ENCODE results near the gene PTPN21. TPM values are rescaled to one million over a fixed set of nuclear protein-coding genes. Genes with fewer than 3 reads are reported as not detected.

Gene PTPN21
- total RNA-seq, 1 experiment from 2014 or later = 3.8 TPM

DNA sequence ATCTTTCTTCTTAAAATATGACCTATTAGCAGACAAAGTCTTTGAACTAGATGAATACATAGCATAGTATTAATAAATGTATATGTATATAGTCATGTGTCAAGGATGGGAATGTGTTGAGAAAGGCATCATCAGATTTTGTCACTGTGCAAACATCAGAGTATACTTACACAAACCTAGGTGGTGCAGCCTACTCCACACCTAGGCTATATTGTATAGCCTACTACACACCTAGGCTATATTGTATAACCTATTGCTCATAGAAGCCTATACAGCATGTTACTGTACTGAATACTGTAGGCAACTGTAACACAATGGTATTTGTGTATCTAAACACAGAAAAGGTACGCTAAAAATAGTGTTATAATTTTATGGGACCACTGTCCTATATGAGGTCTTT, 47.6 kb downstream of the PTPN21 start:
- no peak for DNase-seq (ENCODE audit: low read depth)

DNA sequence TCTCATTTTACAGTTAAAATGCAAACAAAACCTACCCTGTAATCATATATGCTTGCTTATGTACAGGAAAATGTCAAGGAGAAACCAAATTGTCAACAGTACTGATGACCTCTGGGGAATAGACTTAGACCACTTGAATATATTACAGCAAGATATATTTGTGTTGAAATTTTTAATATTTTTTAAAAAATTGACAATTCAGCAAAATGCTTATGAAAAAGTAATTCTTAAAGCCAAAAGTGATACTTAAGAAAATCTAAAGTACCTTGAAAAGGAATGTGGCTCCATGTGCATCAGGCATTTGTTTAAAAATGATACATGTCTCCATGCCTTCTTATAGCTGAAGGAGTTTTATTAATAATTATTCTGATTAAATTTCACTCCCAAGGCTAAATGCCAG, 49.2 kb downstream of the PTPN21 start:
- DNase-seq (ENCODE audit: low read depth) = no peak

DNA sequence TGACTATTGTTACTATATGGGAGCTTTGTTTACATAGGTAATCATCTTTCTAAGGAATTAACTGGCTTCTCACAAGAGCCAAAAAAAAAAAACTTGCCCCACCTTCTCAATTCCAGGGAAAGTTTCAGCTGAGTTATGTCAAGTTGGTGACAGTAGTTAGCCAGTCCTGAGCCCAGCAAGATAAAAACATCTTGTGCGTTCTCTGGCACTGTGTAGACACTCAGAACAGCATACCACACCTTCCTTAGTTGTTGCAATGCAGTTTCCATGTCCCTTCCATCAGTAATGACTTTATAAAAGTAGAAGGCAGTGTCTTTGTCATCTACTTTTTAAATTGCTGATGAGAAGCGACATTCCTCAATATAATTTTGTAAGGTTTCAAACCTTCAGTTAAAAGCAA, 50.2 kb downstream of the PTPN21 start:
- no peak for DNase-seq (ENCODE audit: low read depth)

DNA sequence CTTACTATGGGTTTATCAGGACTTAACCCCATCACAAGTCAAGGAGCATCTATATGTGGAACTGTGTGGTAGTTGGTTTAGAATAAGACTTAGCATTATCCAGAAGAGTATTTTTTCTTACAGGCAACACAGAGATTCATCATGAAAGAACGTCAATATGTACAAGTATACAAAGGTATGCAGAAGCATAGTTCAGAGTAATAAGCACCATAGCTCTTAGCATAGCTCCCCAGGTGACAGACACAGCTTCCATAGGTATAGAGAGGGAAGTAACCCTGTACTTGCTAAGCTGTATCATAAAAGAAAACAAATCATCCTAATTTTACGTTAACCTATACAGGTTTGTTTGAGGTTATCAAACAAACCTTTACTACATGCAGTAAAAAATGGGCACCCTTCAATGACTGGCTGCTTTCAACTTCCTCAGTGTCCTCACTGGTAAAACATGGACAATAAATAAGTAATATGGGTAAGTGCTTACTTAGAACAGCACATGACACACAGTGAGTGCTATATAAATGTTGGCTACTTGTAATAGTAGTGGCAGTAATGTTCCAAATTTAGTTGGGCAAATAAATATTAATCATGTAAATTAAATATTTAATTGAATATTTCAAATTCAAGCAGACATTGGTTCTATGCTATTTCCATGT, 50.9 kb downstream of the PTPN21 start:
- DNase-seq (ENCODE audit: low read depth) = no peak

DNA sequence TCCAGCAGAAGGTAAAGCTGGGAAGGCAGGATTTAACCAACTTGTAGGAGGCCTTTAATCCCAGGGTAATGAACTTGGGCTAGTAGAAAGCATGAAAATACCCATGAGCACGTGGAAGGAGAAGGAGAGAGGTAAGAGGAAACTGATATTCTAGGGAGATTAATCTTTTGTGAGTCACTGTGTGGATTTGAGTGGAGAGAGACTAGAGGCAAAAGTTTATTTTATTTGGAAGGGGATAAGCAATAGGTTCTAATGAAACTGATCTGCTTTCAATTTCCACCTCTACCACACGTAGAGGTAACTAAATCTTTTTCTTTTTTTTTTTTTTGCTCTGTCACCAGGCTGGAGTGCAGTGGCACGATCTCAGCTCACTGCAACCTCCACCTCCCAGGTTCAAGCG, 52.1 kb downstream of the PTPN21 start:
- peak; percentile 8 for DNase-seq (ENCODE audit: low read depth)

DNA sequence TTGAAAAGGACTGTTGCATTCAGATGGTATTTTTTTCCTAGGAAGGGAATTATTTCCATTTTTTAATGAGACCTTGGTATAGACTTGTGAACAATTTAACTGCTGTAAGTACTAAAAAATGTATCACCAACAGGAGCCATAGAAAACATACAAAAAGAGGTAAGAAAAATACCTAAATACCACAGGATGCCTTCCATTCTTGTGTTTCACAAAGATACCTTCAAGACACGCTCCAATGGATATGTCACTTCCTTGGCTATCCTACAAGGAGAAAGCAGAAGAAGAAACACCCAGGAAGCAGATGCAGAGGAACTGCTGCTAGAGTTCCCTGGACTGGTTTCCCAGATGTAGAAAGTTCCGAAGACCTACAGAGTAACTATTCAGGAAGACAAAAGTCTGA, 54.2 kb downstream of the PTPN21 start:
- DNase-seq (ENCODE audit: low read depth) = no peak

DNA sequence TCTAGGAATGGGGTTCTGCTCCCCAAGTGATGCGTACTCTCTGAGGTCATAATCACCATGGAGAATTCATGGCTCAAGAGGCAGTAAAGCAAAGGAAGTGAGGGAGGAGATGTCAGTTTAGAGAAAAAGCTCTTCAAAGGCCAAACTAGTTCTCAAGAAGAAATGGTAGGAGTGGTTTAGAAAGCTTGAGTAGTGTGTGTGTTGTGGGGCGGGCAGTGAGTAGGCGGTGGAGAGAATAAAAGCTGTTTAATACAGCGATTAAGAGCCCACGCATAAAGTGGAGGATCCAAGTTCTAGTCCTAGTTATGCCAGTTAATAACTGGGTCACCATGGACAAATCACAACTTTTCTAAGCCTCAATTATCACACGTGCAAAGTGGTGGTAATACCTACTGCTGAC, 55.6 kb downstream of the PTPN21 start:
- DNase-seq (ENCODE audit: low read depth) = no peak

DNA sequence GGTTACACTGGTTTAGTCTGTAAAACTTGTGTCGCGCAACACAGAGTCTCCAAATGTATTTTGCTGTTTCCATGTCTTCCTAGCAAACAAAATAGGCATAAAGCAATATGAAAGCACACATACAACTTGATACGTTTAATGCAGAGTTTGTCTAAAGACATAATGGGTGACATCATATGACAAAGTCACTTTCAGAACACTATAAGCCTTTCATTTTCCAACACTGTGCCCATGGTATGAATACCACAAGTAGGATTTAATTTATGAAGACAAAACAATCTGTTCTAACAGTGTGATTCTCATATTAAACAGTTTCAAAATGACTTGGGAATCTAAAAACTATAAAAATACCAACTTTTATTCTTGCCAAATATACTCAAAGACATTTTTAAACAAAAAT, 58.4 kb downstream of the PTPN21 start:
- no peak for DNase-seq (ENCODE audit: low read depth)

DNA sequence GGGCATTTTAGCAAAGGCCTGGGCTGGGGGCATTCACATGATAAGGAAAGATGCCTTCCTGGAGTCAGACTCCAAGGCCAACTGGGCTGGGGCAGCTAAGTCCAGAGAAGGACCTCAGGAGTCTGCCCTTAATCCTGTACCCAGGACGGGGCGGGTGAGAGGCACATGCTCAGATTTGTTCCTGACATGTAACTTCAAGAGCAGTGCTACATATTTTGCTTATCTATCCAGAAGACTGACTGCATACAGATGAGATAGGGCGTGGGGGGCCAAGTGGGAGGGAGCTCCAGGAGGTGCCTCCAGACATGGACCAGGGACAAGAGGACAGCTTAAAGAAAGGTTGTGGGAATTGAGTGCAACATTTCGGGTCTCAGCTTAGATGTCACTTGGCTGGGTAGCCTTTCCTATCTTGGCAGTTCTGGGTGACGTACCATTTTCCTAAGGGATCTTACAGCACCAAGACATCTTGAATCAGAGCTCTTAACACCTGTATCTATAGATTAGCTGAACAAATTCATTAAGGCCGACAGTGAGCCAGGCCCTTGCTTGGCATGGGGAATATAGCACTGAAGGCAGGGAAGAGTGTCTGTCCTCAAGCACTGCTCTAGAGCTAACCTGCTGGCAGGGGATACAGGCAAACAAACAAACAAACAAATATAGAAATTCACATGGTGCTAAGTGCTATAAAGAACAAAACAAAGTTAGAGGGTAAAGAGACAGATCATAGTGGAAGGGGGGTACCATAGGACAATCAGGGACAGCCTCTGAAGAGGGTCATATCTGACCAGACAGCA, 61.2 kb downstream of the PTPN21 start:
- DNase-seq (ENCODE audit: low read depth) = no peak

DNA sequence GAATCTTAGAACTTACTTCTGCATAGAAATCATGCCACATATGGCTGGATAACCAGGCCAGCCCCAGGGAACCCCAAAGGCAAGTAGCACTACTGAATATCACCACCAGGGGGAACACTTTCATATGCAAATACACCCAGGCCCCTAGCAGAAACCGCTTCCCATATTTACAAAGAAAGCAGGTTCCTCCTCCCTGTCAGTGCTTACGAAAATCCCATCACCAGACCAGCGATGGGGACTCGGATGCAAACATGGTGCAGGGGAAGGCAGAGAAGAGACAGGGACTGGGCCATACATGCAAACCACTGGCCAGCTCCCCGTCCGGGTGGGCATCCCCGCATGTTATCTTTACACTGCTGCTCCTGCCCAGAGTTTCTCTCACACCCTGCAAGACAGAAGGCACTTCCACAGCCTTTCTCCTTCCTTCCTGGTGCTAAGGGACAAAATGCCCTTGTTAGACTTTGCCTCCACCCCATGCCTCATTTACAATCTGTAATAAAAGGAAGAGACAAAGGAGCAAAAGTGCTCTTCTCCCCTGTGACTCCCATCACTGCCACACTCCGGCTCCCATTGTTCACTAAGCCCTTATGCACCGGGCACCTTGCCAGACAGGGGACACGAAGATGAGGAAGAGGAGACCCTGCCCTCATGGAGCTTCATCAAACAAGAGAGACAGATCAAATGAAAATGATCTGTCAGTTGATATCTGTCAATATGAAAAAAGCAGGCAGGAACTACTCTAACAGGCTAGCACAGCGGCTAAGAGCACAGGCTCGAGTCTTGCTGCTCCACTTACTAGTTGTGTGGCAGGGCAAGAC, 62.3 kb downstream of the PTPN21 start:
- DNase-seq (ENCODE audit: low read depth) = peak; percentile 75

DNA sequence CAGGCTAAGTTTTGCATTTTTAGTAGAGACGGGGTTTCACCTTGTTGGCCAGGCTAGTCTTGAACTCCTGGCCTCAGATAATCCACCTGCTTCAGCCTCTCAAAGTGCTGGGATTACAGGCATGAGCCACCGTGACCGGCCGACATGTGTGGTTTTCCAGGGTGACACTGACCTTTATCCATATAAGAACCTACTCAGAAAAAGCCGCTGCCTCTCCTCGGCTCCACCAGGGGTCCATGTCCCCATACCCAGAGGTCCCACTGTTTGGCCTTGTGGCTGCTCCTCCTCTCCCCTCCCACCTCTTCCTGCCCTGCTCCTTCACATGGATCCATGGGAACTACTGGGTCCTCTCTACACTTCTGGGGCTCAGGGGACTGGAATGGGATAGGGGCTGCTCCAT, 64.6 kb downstream of the PTPN21 start:
- DNase-seq (ENCODE audit: low read depth) = no peak

DNA sequence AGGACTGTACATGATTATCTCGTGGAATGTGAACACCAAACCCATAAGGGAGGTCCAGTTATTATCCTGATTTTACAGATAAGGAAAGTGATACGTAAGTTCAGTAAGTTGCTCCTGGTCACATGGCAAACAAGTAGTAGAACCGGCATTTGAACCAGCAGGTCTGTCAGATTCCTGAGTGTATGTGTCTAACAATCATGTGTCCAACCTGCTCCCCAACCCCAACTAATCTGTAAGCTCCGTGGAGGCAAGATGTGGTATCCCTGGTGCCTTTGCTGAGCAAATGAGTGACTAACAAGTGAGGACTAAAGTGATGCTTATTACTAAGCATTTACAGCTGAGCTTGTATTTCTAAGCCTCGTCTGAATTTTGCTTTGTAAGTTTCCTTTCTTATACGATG, 65.9 kb downstream of the PTPN21 start:
- DNase-seq (ENCODE audit: low read depth) = no peak

DNA sequence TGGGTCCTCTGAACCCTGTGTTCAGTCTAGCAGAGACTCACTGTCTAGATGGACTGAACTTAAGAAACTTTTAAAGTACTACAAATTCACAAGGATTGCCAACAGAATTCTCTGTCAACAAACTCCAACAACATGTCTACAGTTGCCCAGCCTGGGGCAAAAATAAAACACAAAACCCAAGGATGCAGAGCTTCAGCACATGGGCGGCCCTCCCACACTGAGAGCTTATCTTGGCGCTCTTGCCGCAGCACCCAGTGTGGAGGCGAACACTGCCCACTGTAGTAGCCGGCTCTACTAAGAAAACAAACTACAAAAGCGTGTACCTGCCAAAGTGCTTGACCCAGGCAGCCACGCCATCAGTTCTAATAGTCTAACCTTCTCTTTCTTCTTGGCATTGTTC, 66.7 kb downstream of the PTPN21 start:
- no peak for DNase-seq (ENCODE audit: low read depth)

DNA sequence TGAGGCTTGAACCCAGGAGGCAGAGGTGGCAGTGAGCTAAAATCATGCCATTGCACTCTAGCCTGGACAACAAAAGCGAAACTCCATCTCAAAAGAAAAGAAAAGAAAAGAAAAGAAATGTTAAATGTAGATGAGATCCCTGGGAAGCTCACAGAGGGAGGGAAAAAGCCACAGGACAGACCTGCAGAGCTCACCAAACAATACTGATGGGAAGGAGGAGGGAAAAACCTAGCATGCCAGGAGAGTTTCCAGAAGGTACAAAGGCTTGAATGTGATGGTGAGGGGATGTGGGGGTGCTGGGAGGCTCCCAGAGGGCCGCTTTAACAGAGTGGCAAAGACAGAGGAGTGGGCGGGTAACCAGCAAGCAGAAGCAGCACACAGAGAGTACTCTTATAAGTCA, 72.3 kb downstream of the PTPN21 start:
- DNase-seq (ENCODE audit: low read depth) = no peak

DNA sequence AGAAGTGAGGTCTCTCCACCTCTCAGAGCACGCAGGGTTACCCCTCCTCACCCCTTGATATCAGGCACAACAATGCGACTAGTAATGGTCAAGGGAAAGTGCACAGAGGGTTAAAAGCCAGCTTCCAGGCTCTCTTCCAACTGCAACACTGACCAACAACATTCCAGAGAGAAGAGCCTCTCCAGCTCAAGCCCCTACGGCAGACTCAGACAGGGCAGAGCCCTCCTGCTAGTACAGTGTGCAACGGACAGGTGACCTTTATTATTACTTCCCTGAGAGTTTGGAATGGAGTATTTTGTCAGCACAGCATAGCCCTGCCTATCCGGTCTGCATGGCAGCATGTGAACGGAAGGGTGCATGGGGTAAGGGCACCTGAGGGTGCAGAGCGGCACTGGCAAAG, 73.0 kb downstream of the PTPN21 start:
- no peak for DNase-seq (ENCODE audit: low read depth)

DNA sequence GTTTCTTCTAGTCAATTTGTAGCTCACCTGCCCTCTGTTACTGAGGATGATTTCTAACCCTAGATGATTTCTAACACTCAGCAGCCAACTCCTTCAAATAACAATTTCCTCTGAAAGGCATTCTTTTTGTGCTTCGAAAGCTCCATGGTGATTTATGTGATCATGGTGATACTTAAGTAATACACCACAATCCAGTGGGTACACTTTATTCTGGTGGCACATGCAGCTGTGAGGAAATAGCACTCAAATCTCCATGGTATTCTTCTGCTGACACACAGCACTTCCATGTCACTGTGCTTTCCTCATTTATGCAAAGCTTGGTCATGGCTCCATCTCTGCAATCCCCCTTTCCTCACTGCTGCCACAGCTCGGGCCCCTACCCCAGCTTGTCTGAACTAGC, 73.7 kb downstream of the PTPN21 start:
- no peak for DNase-seq (ENCODE audit: low read depth)

DNA sequence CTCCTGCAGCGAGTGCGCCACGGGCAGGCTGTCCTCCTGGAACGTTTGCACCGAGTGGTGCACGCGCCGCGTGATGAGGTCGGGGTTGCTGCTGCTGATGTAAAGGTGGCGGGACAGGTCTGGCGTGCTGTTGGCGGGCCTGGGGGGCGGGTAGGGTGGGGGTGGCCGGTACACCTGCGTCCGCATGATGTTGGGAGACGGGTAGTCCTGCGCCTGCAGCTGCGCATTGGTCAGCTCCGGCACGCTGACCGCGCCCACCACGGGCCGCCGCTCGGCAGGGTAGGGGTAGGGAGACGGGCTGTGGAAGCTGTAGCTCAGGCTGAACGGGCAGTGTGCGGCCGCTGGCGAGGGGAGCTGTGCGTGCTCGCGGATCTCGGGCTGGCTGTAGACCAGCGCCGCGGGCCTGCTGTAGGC, 75.2 kb downstream of the PTPN21 start:
- no peak for DNase-seq (ENCODE audit: low read depth)

DNA sequence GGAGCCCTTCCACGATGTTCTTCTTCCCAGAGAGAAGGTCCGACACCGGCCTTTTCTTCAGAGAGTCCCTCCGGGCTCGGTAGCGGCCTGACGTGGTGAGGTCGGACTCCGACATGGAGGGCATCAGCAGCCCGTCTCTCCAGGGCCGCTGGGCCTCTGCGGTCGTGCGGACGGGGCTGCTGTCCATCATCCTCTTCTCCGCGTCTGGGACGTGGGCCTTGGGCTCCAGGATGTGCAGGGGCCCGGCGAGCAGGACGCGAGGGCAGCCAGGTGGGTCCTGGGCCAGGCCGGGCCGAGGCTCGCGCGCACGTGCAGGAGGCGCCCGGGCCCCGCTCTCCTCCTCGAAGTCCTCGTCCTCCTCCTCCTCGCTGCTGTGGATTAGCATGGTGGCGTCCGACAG, 75.9 kb downstream of the PTPN21 start:
- DNase-seq (ENCODE audit: low read depth) = no peak

DNA sequence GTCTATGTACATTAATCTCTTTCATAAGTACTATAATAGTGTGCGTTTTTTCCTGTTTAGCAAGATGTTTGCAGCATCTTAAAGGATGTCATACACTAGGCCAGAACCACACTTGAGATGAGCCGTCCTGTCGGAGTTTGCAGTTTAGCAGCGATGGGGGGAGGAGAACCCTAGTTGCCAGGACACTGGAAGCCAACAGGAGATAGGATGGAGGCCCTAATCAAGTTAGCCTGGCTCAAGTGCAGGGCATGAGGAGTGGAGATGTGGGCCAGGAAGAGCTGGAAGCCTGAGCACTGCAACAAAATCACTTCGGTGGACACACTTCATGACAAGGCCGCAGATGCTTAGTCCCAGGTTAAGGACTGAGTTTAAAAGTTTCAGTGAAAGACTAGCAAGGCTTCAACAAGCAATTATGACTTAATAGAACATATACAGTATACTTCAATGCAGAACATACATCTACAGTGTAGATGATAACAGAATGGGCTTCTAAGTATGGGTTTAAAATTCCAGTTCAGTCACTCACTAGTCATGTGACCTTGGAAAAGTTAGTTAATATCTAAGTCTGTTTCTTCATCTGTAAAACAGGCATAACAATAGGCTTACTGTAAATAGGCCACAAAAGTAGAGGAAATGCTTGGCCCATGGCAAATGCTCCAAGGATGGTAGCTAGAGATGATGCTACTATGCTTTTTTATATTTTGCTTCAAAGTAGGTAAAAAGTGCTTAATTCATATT, 77.1 kb downstream of the PTPN21 start:
- no peak for DNase-seq (ENCODE audit: low read depth)

DNA sequence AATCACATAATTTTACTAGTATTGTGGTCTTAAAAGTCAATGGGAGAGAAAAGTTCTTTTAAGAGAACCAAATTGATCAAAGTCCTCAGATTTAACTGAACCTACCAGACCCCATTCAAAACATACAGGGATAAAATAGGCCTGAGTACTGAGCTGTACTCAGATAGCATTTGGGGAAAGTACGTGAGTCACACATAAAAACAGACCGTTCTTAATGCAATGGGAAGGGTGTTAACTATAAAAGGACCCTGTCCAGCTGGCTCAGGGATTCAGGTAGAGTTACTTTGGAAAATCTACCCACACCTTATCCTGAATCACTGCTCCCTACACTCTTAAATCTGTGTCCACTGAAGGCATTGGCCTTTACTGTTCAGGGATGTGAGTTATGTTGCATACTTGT, 78.0 kb downstream of the PTPN21 start:
- no peak for DNase-seq (ENCODE audit: low read depth)

DNA sequence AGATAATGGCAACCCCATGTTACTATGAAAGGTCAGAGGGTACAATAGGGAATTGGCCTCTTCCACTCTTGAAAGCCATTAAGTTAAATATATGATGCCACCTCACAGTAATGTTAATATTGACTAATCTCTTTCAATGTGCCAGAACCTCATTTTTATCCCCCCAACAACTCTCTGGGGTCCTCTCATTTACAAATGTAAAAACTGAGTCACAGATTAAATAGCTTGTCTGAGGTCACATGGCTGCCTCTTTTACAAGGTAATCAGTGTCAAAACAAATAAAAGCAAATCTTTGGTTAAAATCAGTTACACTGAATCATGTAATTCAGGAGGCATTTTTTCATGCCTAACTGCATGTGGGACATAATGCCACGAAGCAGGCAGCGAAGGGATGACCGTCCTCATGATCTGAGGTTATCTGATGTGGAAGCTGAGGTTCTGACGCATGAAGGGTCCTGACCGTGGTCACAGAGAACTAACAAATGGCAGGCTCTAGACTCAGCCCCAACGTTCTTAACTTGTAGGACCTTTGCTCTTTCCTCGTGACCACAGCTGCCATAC, 78.5 kb downstream of the PTPN21 start:
- no peak for DNase-seq (ENCODE audit: low read depth)
